MM.1S (cell line): ENCODE data around the gene ASPRV1.

Source experiments
- DNase-seq: peaks from one replicate; pipeline ENCODE4 v3.0.0-alpha.2; 2015
- H2AFZ ChIP-seq: fragments of 300-600 bp; sonication (generic); 2 replicates; pipeline ENCODE4 v1.6.0; 2016; ENCODE audit warnings: antibody characterized with exemption, low read length
- H3F3A ChIP-seq: fragments of 300-600 bp; sonication (generic); 2 replicates; pipeline ENCODE4 v1.6.1; 2016; ENCODE audit warnings: mild to moderate bottlenecking, antibody characterized with exemption, low read length, moderate library complexity, mixed read lengths; ENCODE audit not compliant: insufficient read depth
- H3K27ac ChIP-seq: fragments of 300-600 bp; sonication (generic); 2 replicates; pipeline ENCODE4 v1.5.1; 2016; ENCODE audit warnings: mild to moderate bottlenecking, low read length
- H3K27me3 ChIP-seq: fragments of 300-600 bp; sonication (generic); replicated peaks from 2 replicates; pipeline ENCODE4 v1.6.0; 2016; ENCODE audit warnings: low read length; ENCODE audit not compliant: insufficient read depth
- H3K36me3 ChIP-seq: fragments of 300-600 bp; sonication (generic); replicated peaks from 2 replicates; pipeline ENCODE4 v1.6.1; 2016; ENCODE audit warnings: mild to moderate bottlenecking, low read length, mixed read lengths; ENCODE audit not compliant: insufficient read depth
- H3K4me1 ChIP-seq: fragments of 300-600 bp; sonication (generic); 2 replicates; pipeline ENCODE4 v1.6.1; 2016; ENCODE audit warnings: low read length, mixed read lengths
- H3K4me2 ChIP-seq: fragments of 300-600 bp; sonication (generic); 2 replicates; pipeline ENCODE4 v1.6.0; 2016; ENCODE audit warnings: low read depth, low read length
- H3K4me3 ChIP-seq: fragments of 300-600 bp; sonication (generic); 2 replicates; pipeline ENCODE4 v1.5.1; 2016; ENCODE audit warnings: low read length, mixed read lengths
- H3K79me2 ChIP-seq: fragments of 300-600 bp; sonication (generic); 2 replicates; pipeline ENCODE4 v1.6.1; 2016; ENCODE audit warnings: mixed run types, low read length, mixed read lengths
- H3K9ac ChIP-seq: fragments of 300-600 bp; sonication (generic); 2 replicates; pipeline ENCODE4 v1.6.1; 2016; ENCODE audit warnings: low read length, mixed read lengths
- H3K9me2 ChIP-seq: fragments of 300-600 bp; sonication (generic); replicated peaks from 2 replicates; pipeline ENCODE4 v1.6.1; 2016; ENCODE audit warnings: mild to moderate bottlenecking, low read length, mixed read lengths; ENCODE audit not compliant: insufficient read depth
- H3K9me3 ChIP-seq: fragments of 300-600 bp; sonication (generic); replicated peaks from 2 replicates; pipeline ENCODE4 v1.6.1; 2016; ENCODE audit warnings: mild to moderate bottlenecking, low read length, mixed read lengths; ENCODE audit not compliant: insufficient read depth
- H4K20me1 ChIP-seq: fragments of 300-600 bp; sonication (generic); 2 replicates; pipeline ENCODE4 v1.6.1; 2016; ENCODE audit warnings: mild to moderate bottlenecking, low read length, moderate library complexity, mixed read lengths; ENCODE audit not compliant: insufficient read depth
- EZH2 ChIP-seq: fragments of 300-600 bp; sonication (generic); optimal IDR thresholded peaks from 2 replicates; pipeline ENCODE3; 2017; ENCODE audit warnings: low read depth, mild to moderate bottlenecking, antibody characterized with exemption, low read length, mixed read lengths
- EZH2phosphoT487 ChIP-seq: fragments of 300-600 bp; sonication (generic); IDR thresholded peaks from 2 replicates; pipeline ENCODE4 v1.6.1; 2018; ENCODE audit warnings: antibody characterized with exemption, low read length
- TF ChIP-seq, protein P1 (sequence below): fragments of 300-600 bp; sonication (generic); IDR thresholded peaks from 2 replicates; pipeline ENCODE4 v1.5.1; 2016; ENCODE audit warnings: antibody characterized with exemption, low read length, mixed read lengths

ASPRV1 gene

DNA sequence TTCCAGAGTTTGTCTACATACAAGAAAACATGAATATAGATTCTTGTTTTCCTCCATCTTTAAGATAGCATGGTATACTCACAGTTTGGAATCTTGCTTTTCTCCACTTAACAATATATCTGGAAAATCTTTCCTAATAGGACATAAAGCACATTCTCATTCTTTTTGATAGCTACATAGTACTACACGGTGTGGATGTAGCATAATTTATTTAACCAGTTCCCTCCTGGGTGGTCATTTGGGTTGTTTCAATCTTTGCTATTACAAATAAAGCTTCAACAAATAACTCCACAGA is 26.9 kb downstream of the ASPRV1 start:
- Histone ChIP-seq H3K9me3 (no peaks in the 10 kb centered on the region), H3K36me3 (no peaks in the 10 kb centered on the region), H3F3A (peaks cover 6% of the 10 kb centered on the region; the same call in 1 of the 2 replicates), H3K4me2 (no peak overlapping the region), H2AFZ (no peak overlapping the region), H3K9ac (no peak overlapping the region), H3K79me2 (no peaks in the 10 kb centered on the region), H3K4me3 (no peak overlapping the region), H4K20me1 (no peaks in the 10 kb centered on the region), H3K27me3 (no peaks in the 10 kb centered on the region), H3K4me1 (peaks cover 29% of the 10 kb centered on the region), H3K27ac (no peak overlapping the region), H3K9me2 (no peaks in the 10 kb centered on the region)
- TF ChIP-seq, protein P1, sequence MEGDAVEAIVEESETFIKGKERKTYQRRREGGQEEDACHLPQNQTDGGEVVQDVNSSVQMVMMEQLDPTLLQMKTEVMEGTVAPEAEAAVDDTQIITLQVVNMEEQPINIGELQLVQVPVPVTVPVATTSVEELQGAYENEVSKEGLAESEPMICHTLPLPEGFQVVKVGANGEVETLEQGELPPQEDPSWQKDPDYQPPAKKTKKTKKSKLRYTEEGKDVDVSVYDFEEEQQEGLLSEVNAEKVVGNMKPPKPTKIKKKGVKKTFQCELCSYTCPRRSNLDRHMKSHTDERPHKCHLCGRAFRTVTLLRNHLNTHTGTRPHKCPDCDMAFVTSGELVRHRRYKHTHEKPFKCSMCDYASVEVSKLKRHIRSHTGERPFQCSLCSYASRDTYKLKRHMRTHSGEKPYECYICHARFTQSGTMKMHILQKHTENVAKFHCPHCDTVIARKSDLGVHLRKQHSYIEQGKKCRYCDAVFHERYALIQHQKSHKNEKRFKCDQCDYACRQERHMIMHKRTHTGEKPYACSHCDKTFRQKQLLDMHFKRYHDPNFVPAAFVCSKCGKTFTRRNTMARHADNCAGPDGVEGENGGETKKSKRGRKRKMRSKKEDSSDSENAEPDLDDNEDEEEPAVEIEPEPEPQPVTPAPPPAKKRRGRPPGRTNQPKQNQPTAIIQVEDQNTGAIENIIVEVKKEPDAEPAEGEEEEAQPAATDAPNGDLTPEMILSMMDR, result no peak
- no peak for TF ChIP-seq EZH2phosphoT487
- TF ChIP-seq EZH2, result no peak
- no peak for DNase-seq

DNA sequence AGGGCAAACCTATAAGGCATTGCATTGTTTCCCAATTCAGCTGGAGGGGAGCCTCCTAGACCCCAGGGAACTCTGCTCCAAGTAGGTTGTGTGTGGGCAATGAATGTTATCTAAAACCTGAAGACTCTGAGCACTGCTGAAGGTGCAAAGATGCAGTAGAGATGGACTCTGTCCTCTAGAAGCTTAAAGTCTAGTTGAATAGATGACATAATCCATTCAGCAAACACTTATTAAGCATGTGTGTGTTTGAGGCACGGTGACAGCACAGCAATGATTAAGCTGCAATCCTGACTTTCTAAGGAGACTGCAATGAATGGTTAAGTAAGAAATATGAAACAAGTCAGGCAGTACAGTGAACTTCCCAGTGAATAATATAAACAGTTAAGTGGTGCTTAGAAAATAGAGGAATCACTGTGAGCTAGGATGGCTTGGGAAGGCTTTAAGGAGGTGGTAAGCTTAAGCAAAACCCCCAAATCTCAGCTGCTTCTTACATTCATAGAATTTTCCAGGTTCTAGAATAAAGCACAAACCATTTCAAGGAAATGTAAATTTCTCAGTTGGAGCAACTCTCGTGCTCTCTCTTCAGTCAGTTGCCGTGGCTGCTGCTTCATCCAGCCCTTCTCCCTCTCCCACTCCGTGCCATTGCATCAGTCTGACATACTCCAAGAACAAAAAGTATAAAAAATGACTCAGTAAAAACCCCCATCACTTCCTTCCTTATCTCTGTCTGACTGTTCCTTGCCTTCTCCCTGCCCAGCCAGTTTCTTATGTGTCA is 27.4 kb downstream of the ASPRV1 start:
- H3F3A ChIP-seq, result peaks cover 6% of the 10 kb centered on the region; the same call in 1 of the 2 replicates
- TF ChIP-seq, protein P1, result no peak
- TF ChIP-seq EZH2, result no peak
- no peak for TF ChIP-seq EZH2phosphoT487
- DNase-seq, result no peak
- H3K9me2 ChIP-seq, result no peaks in the 10 kb centered on the region
- peaks cover 29% of the 10 kb centered on the region for H3K4me1 ChIP-seq
- no peaks in the 10 kb centered on the region for H3K27me3 ChIP-seq
- peak overlapping the region; percentile 21 for H2AFZ ChIP-seq
- no peak overlapping the region for H3K4me3 ChIP-seq
- H3K36me3 ChIP-seq, result no peaks in the 10 kb centered on the region
- no peak overlapping the region for H3K9ac ChIP-seq
- no peaks in the 10 kb centered on the region for H4K20me1 ChIP-seq
- no peaks in the 10 kb centered on the region for H3K79me2 ChIP-seq
- peak overlapping the region; percentile 57; the same call in 1 of the 2 replicates for H3K27ac ChIP-seq
- H3K9me3 ChIP-seq, result no peaks in the 10 kb centered on the region
- H3K4me2 ChIP-seq, result peak overlapping the region; percentile 51

DNA sequence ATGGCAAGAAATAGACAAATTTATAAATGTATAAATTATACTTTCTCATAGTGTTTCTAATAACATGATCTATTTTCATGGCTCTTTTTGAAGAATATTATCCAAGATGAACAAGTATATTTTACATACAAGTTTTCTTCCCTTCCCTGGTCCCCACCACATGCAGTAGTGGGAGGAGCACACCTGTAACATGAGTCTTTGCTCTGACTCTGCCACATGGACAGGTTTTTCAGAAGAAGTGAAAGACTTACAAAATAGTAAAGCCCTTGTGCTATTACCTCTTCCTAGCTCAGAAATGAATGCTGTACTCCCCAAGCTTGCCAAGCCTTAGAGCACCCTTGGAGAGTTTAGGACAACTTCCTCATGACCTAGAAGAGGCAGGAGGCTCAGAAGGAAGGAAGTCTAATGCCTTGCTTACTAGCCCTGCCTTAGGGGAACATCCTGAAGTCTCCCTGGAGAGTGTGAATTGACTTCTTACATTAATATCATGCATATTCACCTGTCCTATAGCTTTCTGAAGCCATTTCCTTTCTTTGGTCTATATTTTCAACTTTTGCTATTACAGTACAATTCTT is 28.1 kb downstream of the ASPRV1 start:
- Histone ChIP-seq H2AFZ (peak overlapping the region; percentile 21), H3K27ac (peak overlapping the region; percentile 57; the same call in 1 of the 2 replicates), H3F3A (peaks cover 6% of the 10 kb centered on the region; the same call in 1 of the 2 replicates), H4K20me1 (no peaks in the 10 kb centered on the region), H3K4me1 (peaks cover 29% of the 10 kb centered on the region), H3K36me3 (no peaks in the 10 kb centered on the region), H3K27me3 (no peaks in the 10 kb centered on the region), H3K4me3 (no peak overlapping the region), H3K9me2 (no peaks in the 10 kb centered on the region), H3K9me3 (no peaks in the 10 kb centered on the region), H3K79me2 (no peaks in the 10 kb centered on the region), H3K9ac (no peak overlapping the region), H3K4me2 (peak overlapping the region; percentile 51)
- peak; percentile 61 for DNase-seq
- TF ChIP-seq EZH2phosphoT487 (no peak), EZH2 (no peak)
- TF ChIP-seq, protein P1, result no peak
